Loucy (cell line): ENCODE measurements around the gene SEPTIN2.

Source experiments
- CTCF ChIP-seq: fragments of 200-600 bp; sonication (generic); conservative IDR thresholded peaks from 2 replicates; pipeline ENCODE4 v1.5.1; 2014; ENCODE audit warnings: mild to moderate bottlenecking, antibody characterized with exemption, low read length
- EZH2phosphoT487 ChIP-seq: fragments of 200-600 bp; IDR thresholded peaks from 2 replicates; pipeline ENCODE4 v1.6.1; 2018; ENCODE audit warnings: antibody characterized with exemption, mild to moderate bottlenecking, moderate library complexity, borderline replicate concordance

- TF ChIP-seq CTCF, result no peak
- no peak for TF ChIP-seq EZH2phosphoT487
Observed at GRCh38 chr2:241313543-241314095, 2.1 kb upstream of the SEPTIN2 start.
